Measurements from ENCODE around the gene SMARCAD1.
"Not testable (repeated sequence)": the region's sequence is repeated elsewhere in the genome, so short reads cannot be mapped to it uniquely, and the experiment has no call there.

The SMARCAD1 gene

DNA sequence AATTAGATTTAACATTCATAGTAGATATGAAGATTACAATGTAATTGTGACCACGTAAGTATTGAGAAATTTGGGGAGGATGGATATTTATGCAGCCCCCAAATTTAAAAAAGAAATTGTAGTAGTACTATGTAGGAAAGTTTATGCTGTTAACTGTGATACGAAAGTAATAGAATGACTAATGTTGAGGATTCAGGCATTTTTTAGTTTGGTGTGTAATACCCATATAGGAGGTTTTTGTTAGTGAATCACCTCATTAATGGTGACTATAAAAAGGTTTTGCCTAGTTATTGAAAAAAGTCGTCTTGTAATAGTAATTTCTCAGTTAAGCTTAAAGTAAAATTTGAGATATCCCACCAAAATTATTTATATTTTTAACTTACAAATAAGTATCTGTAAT lies 67.2 kb downstream of the SMARCAD1 start:
- DNase-seq (ENCODE audit: low spot score), result no peak
- TF ChIP-seq, protein P1, sequence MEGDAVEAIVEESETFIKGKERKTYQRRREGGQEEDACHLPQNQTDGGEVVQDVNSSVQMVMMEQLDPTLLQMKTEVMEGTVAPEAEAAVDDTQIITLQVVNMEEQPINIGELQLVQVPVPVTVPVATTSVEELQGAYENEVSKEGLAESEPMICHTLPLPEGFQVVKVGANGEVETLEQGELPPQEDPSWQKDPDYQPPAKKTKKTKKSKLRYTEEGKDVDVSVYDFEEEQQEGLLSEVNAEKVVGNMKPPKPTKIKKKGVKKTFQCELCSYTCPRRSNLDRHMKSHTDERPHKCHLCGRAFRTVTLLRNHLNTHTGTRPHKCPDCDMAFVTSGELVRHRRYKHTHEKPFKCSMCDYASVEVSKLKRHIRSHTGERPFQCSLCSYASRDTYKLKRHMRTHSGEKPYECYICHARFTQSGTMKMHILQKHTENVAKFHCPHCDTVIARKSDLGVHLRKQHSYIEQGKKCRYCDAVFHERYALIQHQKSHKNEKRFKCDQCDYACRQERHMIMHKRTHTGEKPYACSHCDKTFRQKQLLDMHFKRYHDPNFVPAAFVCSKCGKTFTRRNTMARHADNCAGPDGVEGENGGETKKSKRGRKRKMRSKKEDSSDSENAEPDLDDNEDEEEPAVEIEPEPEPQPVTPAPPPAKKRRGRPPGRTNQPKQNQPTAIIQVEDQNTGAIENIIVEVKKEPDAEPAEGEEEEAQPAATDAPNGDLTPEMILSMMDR (IDR thresholded peaks at IDR 0.05; ENCODE audit: borderline replicate concordance, control extremely low read depth, extremely low read depth, insufficient read depth, missing control alignments), result no peak
- in situ Hi-C loops (cut with MboI; ENCODE audit: low sequenced_read_pairs, unreplicated experiment), result no loop called here

DNA sequence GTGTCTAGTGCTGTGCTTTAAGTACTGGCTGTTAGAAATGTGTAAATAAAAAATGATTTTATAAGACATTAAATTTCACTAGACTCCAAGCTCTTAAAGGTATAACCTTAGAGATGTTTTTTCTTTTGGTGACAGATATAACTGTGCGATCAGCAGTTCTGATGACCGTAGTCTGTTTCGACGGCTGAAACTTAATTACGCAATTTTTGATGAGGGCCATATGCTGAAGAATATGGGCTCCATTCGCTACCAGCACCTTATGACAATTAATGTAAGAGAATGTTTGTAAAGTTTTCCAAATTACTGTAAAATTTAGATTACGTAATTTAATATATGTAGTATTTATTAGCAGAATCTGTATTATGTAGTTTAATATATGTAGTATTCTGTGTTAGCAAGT lies 68.5 kb downstream of the SMARCAD1 start:
- TF ChIP-seq, protein P1 (IDR thresholded peaks at IDR 0.05; ENCODE audit: borderline replicate concordance, control extremely low read depth, extremely low read depth, insufficient read depth, missing control alignments), result no peak
- in situ Hi-C loops (cut with MboI; ENCODE audit: low sequenced_read_pairs, unreplicated experiment), result no loop called here
- DNase-seq (ENCODE audit: low spot score), result no peak

DNA sequence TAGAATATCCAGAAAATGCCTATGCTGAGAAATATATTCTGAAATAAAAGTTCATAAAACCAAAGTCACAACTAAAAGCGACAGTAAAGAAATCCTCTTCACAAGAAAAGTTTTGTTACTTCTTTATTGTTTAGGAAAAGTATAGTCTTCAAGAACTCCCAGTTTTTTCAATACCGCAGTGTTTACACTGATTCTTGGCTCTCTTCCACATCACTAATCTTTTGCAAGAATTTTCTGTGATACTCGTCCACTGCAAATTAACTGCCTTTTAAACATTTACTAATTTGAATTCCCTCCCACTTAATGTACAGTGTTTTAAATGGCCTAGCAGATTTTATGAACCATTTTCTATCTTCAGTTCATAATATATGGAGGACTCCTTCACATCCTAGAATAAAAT lies 69.9 kb downstream of the SMARCAD1 start:
- in situ Hi-C loops (cut with MboI; ENCODE audit: low sequenced_read_pairs, unreplicated experiment), result no loop called here
- TF ChIP-seq, protein P1 (IDR thresholded peaks at IDR 0.05; ENCODE audit: borderline replicate concordance, control extremely low read depth, extremely low read depth, insufficient read depth, missing control alignments), result no peak

DNA sequence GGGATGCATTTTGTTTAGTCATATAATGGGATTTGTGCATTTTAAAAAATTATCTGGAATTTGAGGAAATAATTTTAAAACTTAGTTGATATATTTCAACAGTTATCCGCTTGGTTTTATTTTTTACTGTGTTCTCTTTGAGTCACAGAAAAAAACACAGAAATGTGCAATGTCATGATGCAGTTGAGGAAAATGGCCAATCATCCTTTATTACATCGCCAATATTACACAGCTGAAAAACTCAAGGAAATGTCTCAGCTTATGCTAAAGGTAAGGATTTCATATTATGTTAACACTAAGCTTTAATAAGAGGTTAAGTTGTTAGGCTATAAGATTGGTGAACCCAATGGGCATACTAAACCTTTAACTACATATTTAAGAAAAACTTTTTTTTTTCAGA lies 71.1 kb downstream of the SMARCAD1 start:
- in situ Hi-C loops (cut with MboI; ENCODE audit: low sequenced_read_pairs, unreplicated experiment), result no loop called here
- TF ChIP-seq, protein P1 (IDR thresholded peaks at IDR 0.05; ENCODE audit: borderline replicate concordance, control extremely low read depth, extremely low read depth, insufficient read depth, missing control alignments), result no peak
- no peak for DNase-seq (ENCODE audit: low spot score)

More for the DNA sequence above, 69.9 kb downstream of the SMARCAD1 start:
- no peak for DNase-seq (ENCODE audit: low spot score)

DNA sequence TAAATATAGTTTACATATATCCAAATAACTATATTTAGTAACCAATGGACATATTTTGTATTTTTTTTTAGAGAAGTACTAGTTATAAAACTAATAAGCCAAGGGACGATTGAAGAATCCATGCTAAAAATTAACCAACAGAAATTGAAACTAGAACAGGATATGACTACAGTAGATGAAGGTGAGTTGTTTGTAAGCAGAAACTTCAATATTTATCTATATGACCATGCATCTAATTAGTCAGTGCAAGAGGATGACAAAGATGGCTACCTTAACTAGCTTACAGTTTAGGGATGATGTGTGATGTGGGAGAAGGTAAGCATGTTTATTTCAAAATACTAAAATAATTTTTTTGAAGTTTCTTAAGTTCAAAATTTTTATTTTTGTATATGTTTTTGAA lies 77.2 kb downstream of the SMARCAD1 start:
- TF ChIP-seq, protein P1 (IDR thresholded peaks at IDR 0.05; ENCODE audit: borderline replicate concordance, control extremely low read depth, extremely low read depth, insufficient read depth, missing control alignments), result no peak
- in situ Hi-C loops (cut with MboI; ENCODE audit: low sequenced_read_pairs, unreplicated experiment), result no loop called here
- no peak for DNase-seq (ENCODE audit: low spot score)

GRCh38 chr4:94285666-94286065 lies 78.0 kb downstream of the SMARCAD1 start:
- TF ChIP-seq, protein P1 (IDR thresholded peaks at IDR 0.05; ENCODE audit: borderline replicate concordance, control extremely low read depth, extremely low read depth, insufficient read depth, missing control alignments), result no peak
- DNase-seq (ENCODE audit: low spot score), result no peak
- in situ Hi-C loops (cut with MboI; ENCODE audit: low sequenced_read_pairs, unreplicated experiment), result no loop called here

- no peak for DNase-seq (ENCODE audit: low spot score)
- in situ Hi-C loops (cut with MboI; ENCODE audit: low sequenced_read_pairs, unreplicated experiment), result no loop called here
- TF ChIP-seq, protein P1 (IDR thresholded peaks at IDR 0.05; ENCODE audit: borderline replicate concordance, control extremely low read depth, extremely low read depth, insufficient read depth, missing control alignments), result no peak
These were observed 82.6 kb downstream of the SMARCAD1 start for GRCh38 chr4:94290245-94290644.

GRCh38 chr4:94293981-94294380 lies 86.3 kb downstream of the SMARCAD1 start:
- DNase-seq (ENCODE audit: low spot score); in situ Hi-C loops (cut with MboI; ENCODE audit: low sequenced_read_pairs, unreplicated experiment): not testable (repeated sequence)

GRCh38 chr4:94295473-94295872 lies 87.8 kb downstream of the SMARCAD1 start:
- DNase-seq (ENCODE audit: low spot score); in situ Hi-C loops (cut with MboI; ENCODE audit: low sequenced_read_pairs, unreplicated experiment): not testable (repeated sequence)
